PFSK-1 (cell line): ENCODE data around the gene PCDHGB7.

Experiments
- FOXP2 ChIP-seq: optimal IDR thresholded peaks from 2 replicates; pipeline ENCODE3; 2011; ENCODE audit warnings: borderline replicate concordance, control low read depth, inconsistent platforms; ENCODE audit not compliant: insufficient read depth; ENCODE audit errors: extremely low read length, extremely low read depth
- POLR2AphosphoS5 ChIP-seq: IDR thresholded peaks from 2 replicates; pipeline ENCODE4 v1.6.1; 2012; ENCODE audit warnings: low read depth, mild to moderate bottlenecking, control low read depth, low read length, moderate library complexity
- SIN3A ChIP-seq: IDR thresholded peaks from 2 replicates; pipeline ENCODE4 v1.6.1; 2012; ENCODE audit warnings: mild to moderate bottlenecking, low read length, moderate library complexity, borderline replicate concordance; ENCODE audit not compliant: insufficient read depth
- TAF1 ChIP-seq: IDR thresholded peaks from 2 replicates; pipeline ENCODE4 v1.6.1; 2012; ENCODE audit warnings: low read length, control low read depth, borderline replicate concordance; ENCODE audit not compliant: insufficient read depth
- TF ChIP-seq, protein P1 (sequence below), 2 experiments: IDR thresholded peaks; 2 replicates each; pipeline versions ENCODE4 v1.6.1 to v1.8.0; 2011 to 2012; ENCODE audit warnings: low read depth in 2 of 2, low read length in 2 of 2, control low read depth in 1 of 2, inconsistent platforms in 1 of 2, mild to moderate bottlenecking in 1 of 2, moderate library complexity in 1 of 2; ENCODE audit not compliant: insufficient read depth in 1 of 2

DNA sequence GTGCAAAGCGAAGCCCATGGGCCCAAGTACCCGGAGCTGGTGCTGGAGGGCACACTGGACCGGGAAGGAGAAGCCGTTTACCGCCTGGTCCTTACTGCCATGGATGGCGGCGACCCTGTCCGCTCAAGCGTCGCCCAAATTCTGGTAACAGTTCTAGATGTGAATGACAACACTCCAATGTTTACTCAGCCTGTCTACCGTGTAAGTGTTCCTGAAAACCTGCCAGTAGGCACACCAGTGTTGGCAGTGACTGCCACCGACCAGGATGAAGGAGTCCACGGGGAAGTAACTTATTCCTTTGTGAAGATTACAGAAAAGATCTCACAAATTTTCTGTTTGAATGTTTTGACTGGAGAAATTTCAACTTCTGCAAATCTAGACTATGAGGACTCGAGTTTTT lies 42.9 kb upstream of the PCDHGB7 start:
- TF ChIP-seq, protein P1, sequence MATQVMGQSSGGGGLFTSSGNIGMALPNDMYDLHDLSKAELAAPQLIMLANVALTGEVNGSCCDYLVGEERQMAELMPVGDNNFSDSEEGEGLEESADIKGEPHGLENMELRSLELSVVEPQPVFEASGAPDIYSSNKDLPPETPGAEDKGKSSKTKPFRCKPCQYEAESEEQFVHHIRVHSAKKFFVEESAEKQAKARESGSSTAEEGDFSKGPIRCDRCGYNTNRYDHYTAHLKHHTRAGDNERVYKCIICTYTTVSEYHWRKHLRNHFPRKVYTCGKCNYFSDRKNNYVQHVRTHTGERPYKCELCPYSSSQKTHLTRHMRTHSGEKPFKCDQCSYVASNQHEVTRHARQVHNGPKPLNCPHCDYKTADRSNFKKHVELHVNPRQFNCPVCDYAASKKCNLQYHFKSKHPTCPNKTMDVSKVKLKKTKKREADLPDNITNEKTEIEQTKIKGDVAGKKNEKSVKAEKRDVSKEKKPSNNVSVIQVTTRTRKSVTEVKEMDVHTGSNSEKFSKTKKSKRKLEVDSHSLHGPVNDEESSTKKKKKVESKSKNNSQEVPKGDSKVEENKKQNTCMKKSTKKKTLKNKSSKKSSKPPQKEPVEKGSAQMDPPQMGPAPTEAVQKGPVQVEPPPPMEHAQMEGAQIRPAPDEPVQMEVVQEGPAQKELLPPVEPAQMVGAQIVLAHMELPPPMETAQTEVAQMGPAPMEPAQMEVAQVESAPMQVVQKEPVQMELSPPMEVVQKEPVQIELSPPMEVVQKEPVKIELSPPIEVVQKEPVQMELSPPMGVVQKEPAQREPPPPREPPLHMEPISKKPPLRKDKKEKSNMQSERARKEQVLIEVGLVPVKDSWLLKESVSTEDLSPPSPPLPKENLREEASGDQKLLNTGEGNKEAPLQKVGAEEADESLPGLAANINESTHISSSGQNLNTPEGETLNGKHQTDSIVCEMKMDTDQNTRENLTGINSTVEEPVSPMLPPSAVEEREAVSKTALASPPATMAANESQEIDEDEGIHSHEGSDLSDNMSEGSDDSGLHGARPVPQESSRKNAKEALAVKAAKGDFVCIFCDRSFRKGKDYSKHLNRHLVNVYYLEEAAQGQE (IDR thresholded peaks at IDR 0.05; ENCODE audit: insufficient read depth in 1 of 2, low read depth in 2 of 2, low read length in 2 of 2), result no peak
- no peak for TF ChIP-seq POLR2AphosphoS5
- TF ChIP-seq SIN3A, result no peak
- TF ChIP-seq TAF1, result no peak
- no peak for TF ChIP-seq FOXP2
